GM18502 (cell line): ENCODE measurements around the gene GRIP1.

Source experiments
- ATAC-seq: cut with Tn5 transposase; IDR thresholded peaks from one replicate; pipeline ENCODE4 v1.9.1; 2021; ENCODE audit warnings: mild to moderate bottlenecking; ENCODE audit not compliant: unreplicated experiment, poor library complexity

Gene GRIP1

GRCh38 chr12:66493819-66494218 lies 185.1 kb downstream of the GRIP1 start:
- ATAC-seq: no peak

DNA sequence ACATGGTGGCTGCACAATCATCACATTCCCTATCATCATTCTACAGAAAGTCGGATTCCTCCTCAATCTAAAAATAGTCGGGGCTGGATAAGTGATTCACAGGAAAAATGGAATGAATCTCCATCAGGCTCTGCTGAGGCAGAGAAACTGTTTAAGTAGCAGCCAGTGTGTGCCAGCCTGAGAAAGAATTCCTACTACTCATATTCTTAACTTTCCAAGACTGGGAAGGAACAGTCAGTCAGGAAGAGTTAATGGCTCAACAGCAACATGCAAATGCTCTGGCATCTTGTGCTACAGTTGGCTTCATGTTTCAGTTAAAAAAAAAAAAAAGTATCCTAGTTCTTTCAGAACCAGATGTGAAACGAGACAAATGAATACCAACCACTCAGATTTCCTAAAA lies 187.0 kb downstream of the GRIP1 start:
- no peak for ATAC-seq

GRCh38 chr12:66482351-66483203 lies 196.3 kb downstream of the GRIP1 start:
- no peak for ATAC-seq

DNA sequence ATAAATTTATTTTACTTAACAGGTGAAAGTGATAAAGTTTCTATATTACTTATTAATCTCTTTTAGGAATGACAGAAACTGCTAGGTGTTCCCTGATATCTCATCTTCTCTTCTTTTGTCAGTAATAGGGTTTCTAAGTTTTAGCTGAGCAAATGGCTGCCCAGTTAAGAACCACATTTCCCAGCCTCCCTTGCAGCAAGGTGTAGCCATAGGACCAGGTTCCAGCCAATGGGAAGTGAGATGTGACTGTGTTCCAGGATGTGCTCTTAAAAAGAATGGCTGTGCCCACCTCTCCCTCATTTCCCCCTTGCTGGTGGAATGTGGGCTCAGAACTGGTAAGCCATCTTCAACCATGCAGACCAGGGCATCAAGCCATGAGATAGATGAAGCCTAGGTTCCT lies 210.9 kb downstream of the GRIP1 start:
- no peak for ATAC-seq

GRCh38 chr12:66461331-66461730 lies 217.5 kb downstream of the GRIP1 start:
- no peak for ATAC-seq

GRCh38 chr12:66459944-66460482 lies 218.9 kb downstream of the GRIP1 start:
- ATAC-seq: no peak

DNA sequence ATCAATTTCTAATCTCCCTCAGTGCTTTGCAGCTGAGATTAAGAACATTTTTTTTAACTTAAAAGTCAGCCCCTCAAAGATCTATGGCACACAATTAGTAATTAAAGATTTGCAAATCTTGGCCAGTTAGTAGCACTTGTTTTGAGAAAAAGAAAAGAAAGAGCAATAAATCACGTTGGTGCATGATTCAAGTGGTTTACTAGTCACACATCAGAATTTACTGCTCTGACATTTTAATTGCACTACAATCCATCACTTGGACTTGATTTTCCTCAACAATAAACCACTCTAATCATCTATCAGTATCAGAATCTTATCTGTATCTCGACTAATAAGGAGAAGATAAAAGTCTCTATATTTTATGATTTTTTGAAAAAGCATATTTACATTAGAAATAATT lies 222.3 kb downstream of the GRIP1 start:
- no peak for ATAC-seq

- peak; percentile 82 for ATAC-seq
Observed at GRCh38 chr12:66453844-66454243, 225.0 kb downstream of the GRIP1 start.

DNA sequence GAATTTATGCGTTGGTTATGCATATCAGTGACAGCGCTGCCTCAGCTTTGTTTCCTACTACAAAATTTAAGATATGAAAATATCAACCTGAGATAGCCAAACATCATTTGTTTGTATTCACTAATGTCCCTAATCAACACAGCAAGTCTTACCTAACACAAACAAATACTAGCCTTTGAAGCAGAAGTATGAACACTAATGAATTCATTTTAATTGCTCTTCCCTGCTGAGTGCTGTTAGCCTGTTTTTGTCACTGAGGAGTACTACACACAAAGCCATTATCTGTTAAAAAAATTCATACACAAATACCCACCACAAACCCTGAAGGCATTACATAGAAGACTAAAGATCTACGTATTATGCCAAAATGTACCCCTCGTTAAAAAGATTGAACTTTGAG lies 225.8 kb downstream of the GRIP1 start:
- no peak for ATAC-seq

- ATAC-seq: no peak
Observed at GRCh38 chr12:66449531-66449930, 229.3 kb downstream of the GRIP1 start.

- no peak for ATAC-seq
Observed at GRCh38 chr12:66447643-66448042, 231.2 kb downstream of the GRIP1 start.

GRCh38 chr12:66446276-66446675 lies 232.6 kb downstream of the GRIP1 start:
- ATAC-seq: no peak

GRCh38 chr12:66441905-66442559 lies 236.8 kb downstream of the GRIP1 start:
- ATAC-seq: no peak

DNA sequence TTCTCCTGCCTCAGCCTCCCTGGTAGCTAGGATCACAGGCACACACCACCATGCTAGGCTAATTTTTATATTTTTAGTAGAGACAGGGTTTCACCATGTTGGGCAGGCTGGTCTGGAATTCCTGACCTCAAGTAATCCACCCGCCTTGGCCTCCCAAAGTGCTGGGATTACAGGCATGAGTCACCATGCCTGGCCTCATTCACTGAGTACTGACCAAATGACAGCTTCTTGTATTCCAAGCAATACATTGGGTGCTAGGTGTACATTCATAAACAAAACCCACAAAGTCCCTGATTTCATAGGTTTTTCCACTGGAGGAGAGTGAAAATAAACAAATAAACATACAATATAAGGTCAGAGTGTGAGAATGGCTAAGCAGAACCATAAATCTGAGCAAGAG lies 240.3 kb downstream of the GRIP1 start:
- no peak for ATAC-seq

GRCh38 chr12:66430106-66430505 lies 248.8 kb downstream of the GRIP1 start:
- ATAC-seq: no peak

GRCh38 chr12:66428870-66429269 lies 250.0 kb downstream of the GRIP1 start:
- ATAC-seq: no peak

DNA sequence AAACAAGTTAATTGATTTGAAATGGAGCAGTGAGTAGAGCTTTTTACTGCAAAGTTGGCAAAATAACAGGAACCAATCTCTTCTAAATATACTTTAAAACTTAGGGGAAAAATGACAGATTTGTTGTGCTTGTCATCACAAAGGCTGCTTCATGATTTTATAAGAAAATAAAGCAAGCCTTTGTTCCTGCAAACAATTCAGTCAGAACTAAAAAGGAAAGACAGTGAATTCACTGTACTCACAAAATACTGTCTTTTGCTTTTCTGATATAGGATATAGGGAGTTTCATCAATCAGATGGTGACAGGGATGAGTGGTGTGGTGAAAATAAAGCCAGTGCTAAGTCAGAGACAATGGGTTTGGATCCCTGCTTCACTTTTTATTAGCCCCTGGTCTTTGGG lies 250.6 kb downstream of the GRIP1 start:
- ATAC-seq: no peak

DNA sequence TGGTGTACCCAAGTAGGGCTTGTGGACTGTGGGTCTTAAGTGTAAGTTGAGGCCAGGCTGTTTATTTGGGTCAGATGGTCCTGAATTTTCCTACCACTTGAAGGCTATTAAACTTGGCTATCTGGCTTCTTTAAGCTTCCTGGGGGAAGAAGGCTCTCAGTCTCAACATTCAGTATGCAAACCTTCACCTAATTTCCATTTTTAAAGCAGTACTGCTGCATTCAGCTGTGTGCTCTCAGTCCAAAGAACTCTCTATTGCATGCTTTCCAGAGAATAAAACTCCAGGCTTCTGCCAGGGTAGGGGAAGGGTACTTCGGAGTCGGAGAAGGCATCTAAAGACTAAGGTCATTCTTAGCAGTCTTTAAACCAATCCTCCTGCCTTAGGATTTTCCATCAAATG lies 252.2 kb downstream of the GRIP1 start:
- no peak for ATAC-seq

- ATAC-seq: no peak
Observed at GRCh38 chr12:66423266-66423665, 255.6 kb downstream of the GRIP1 start.

DNA sequence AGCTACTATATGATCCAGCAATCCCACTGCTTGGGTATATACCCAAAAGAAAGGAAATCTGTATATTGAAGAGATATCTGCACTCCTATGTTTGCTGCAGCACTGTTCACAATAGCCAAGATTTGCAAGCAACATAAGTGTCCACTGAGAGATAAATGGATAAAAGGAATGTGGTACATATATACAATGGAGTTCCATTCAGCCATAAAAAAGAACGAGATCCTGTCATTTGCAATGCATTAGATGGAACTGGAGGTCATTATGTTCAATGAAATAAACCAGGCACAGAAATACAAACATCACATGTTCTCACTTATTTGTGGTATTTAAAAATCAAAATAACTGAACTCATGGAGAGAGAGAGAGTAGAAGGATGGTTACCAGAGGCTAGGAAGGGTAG lies 260.0 kb downstream of the GRIP1 start:
- no peak for ATAC-seq

- ATAC-seq: no peak
Observed at GRCh38 chr12:66417217-66417616, 261.7 kb downstream of the GRIP1 start.
